HG02943 (cell line): ENCODE results near the gene ZFPL1.
A peak's percentile ranks its signal among the peaks of the same experiment; 100 is the strongest.

ENCODE experiments used
- ATAC-seq: cut with Tn5 transposase; IDR thresholded peaks from one replicate; pipeline ENCODE4 v1.9.1; 2021; ENCODE audit warnings: mild to moderate bottlenecking, low read depth, moderate library complexity; ENCODE audit not compliant: unreplicated experiment

Gene ZFPL1

GRCh38 chr11:65126624-65127274 lies 42.7 kb downstream of the ZFPL1 start:
- no peak for ATAC-seq

DNA sequence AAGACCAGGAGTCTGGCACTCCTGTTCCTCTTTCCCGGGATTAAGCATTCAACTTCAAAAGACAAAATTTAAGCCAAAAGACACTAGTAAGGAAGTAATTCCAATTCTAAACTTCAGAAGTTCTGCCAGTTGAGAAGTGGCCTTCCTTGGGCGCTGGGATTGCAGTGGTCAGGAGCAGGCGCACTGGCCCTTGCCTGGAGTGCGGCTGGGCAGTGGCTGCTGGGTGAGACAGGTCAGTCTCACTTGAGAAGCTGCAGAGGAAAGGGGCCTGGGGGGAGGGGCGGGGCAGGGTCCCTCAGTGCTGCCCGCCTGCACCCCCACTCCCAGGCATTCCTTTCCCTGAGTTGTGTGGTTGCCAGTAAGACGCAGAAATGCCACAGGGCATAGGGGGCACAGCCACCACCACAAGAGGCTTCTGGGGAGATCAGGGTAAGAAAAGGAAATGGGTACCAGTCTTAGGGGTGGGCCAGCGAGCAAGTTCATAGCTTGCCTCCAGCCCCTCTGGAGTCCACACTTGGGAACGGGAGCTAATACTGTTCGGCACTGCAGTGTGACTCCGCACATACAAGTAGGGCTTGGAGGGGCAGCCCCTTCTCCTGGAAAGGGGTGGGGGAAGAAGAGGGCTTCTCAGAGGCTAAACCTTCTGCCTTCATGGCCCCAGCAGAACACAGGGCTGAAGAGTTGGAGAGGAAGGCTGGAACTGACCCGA lies 43.6 kb downstream of the ZFPL1 start:
- ATAC-seq: no peak

DNA sequence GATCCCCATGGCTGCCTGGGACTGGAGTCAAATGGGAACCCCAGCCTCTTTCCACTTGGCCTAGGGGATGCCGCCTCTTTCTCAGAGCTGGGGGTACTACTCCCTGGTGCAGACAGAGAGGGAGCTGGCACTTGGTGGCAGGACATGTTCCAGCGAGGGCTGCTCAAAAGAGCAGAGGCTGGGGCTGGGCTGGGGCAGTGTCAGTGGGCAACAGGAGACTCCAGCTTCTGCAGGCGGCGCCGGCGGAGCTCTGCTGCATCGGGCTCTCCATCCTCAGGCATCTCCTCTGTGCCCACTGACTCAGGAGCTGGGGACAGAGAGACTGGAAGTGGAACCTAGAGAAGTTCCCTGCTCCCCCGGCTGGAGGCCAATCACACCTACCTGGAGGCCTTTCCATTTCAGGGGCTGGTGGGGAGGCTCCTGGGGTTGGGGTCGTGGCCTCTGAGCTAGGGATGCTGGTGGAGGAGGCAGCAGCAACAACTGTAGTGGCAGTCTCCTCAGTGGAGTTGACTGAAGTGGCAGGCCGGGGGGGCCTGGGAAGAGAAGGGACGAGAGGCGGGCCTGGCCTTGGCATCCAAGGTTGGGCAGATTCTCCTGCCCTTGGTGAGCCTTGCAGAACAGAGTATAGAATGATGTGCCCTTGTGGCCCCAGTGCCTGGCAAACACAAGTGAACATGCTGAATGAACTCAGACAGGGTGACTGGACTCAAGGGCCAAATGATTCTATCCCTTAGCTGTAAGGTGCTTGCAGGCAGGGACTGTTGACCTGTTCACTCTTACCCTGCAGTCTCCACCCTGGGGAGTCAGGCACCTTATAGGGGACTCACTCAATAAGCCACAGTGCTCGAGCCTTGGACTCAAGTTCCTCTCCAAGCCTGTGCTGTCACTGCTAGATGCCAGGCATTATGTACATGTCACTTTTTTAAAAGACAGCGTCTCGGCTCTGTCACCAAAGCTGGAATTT lies 44.4 kb downstream of the ZFPL1 start:
- no peak for ATAC-seq

DNA sequence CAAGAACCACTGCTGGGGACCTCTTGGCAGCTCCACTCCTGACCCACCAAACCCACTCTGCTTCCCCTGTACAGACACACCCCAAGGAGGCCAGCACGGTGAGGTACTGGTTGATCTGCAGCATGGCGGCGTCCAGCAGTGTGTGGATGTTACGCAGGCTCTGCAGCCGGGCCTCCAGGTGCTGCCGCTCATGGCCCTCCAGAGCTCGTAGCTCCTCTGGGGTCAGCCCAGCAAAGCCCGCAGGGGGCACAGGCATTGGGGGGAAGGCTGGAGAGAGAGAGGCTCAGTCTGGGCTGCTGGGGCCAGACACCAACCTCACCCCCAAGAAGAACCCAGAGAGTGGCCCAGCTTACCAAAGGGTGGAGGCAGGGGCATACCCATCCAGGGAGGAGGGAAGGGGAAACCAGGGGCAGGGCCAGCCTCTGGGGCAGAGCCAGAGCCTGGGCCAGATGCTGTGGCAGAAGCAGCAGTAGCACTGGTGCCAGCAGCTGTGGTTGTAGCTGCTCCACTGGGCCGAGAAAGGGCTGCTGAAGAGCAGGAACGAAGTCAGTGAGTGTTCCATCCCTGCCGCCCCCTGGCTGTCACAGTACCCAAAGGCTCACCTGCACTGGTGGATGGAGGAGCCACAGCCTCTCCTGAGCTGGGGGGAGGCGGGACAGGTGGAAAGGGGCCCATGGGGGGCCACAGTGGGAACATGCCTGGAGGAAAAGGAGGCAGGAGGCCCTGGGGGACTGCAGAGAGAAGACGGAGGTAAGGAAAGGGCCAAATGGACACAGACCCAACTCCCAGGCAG lies 45.8 kb downstream of the ZFPL1 start:
- no peak for ATAC-seq

GRCh38 chr11:65130631-65131416 lies 46.8 kb downstream of the ZFPL1 start:
- ATAC-seq: no peak

DNA sequence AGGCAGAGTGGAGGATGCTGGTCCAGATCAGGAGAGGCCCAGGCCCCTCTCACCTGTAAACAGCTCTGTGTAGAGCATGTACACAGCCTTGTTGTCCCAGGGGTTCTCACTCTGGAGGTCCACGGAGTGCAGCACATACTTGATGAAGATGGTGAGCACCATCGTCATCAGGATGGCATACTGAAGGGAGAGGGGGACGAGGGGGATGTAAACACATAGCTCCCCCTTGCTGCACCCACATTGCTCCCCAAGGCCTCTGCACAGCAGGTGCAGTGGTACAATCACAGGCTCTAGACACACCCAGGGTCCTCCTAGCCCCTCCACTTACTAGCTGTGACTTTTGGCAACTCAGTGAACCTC lies 47.4 kb downstream of the ZFPL1 start:
- ATAC-seq: no peak

GRCh38 chr11:65131895-65132237 lies 47.8 kb downstream of the ZFPL1 start:
- no peak for ATAC-seq

DNA sequence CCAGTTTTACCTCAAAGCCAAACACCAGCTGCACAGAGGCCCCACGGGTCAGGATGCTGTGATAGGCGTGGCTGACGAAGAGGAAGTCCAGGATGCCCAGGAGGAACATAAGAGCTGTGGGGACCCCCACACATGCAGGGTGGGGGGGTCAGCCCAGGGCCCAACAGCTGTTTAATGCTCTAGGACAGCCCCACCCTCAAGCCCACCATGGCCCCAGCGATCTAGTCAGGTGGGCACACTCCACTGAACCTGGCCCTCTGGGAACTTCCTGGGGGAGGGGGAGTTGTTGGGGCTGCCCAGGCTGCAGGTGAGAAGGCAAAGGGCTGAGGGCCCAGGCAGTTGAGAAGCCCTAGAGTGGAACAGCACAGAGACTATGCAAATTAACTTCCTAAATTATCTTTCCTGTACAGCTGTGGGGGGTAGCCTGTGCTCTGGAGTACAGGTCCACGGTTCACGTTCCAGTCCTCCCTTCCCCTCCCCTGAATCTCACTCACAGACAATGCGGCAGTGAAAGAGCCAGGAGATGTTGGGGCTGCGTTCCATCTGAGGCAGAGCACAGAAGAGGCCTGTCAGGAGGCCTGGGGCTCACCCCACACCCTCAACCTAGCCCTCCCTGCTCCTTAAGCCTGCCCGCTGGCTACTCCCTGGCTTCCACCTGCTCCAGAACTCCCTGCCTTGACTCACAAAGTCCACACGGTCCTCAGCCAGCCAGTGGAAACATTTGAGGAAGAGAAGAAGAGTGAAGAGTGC lies 48.4 kb downstream of the ZFPL1 start:
- ATAC-seq: no peak

DNA sequence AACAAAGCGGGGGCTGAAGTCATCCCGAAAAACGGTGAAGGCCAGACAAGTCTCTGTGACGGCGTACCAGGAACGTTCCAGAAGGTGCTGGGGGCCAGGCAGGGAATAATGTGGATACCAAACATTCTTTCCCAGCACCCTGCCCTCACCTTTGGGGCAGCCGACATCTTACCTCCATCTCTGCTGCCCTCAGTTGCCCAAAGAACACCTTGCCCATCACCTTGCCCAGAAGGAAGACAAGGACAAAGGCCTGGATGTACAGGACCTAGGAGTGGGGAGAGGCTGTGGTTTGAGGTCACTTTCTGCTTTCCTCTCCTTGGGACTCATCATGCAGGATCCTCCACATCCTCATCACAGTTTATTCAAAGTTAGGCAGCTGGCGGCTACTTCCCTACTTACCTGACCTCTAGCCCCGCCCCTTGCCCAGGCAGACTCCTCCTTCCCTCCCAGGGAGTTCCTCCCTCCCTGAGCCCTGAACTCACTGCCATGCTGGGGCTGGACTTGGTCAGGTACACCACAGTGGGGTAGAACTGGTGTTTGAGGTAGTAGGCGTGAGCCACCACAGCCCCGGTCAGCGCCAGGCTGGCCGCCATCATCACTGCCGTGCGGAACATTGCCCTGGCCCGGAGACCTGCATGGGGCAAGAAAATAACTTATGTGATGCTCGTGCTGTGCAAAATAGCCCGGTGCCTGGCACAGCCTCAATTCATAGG lies 49.1 kb downstream of the ZFPL1 start:
- ATAC-seq: no peak

DNA sequence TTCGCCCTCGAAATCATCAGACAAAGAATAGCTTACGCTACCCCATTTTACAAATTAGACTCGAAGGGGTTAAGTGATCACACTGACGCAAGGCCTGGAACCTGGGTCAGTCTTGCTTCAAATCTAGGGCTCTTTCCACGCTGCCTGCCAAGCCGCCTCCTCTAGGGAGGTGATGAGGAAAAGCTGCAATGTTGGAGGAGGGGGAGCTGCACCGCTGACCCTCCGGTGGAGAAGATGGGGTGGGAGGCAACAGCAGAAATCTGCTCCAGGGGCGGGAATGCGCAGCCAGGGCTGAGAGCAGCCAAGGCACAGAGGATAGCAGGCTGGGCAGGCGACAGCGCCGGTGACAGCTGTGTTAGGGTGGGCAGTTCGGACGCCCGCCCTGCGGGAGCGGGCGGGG lies 49.7 kb downstream of the ZFPL1 start:
- ATAC-seq: no peak

- ATAC-seq: peak; percentile 52
Measured at GRCh38 chr11:65134240-65134951, 50.4 kb downstream of the ZFPL1 start, which contains the start of gene SYVN1. SYVN1 (minus strand) TSS chr11:65134519; CDS start chr11:65133601, 918 bp downstream.

DNA sequence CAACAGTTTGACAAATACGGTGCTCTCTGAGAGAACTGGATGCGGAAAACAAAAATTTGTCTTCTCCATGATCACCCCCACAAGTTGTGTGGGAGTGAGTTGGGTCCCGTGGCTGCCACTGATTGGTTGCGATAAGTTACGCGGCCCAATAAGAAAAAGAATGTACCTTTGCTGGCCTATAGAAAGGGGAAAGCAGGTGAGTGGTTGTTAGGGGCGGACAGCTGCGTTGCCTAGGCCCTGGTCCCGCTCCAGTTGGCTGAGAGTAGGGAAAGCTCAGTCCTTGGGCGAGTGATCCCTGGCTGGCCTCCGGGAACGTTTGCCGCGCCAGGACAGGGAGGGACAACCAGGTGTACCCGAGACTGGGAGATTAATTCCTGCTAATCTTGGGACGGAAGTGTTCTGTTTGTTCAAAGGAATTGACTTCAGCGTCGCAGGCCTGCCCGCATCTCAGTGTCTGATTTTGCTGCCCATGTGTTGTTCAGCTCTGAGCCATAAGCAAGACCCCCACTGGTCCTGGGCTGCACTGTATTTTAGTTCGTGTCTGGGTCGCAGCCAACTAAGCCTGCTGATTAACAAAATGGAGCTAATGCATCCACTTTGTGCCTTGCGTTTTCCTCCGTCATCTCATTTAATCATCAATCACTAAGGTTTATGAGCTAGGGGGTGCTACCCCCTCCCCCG lies 51.1 kb downstream of the ZFPL1 start:
- peak; percentile 55 for ATAC-seq

GRCh38 chr11:65135633-65136145 lies 51.7 kb downstream of the ZFPL1 start:
- ATAC-seq: no peak

DNA sequence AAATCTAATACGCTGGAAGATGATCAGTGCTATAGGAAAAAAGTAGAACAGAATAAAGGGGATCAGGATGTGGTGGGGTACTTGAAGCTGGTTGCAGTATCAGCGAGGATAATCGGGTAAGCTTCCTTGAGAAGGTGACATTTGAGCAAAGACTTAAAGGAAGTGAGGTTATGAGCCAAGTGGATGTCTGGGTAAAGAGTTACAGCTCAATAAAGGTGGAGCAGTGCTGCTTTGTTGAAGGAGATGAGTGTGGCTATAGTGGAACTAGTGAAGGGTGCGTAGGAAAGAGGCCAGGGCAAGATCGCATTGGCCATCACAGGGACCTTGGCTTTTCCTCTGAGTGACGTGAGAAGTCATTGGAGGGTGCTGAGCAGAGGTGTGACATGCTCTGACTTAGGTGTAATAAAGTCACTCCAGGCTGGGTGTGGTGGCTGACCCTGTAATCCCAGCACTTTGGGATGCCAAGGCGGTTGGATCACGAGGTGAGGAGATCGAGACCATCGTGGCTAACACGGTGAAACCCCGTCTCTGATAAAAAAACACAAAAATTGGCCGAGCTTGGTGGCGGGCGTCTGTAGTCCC lies 52.6 kb downstream of the ZFPL1 start:
- ATAC-seq: no peak
